Psoas muscle (tissue), 8 donors: Measurements from ENCODE around the gene CLDN3. TPM values are rescaled to one million over a fixed set of nuclear protein-coding genes. Genes with fewer than 3 reads are reported as not detected.

Experiments
- ATAC-seq, 4 donors: fragments of 200-7000 bp; cut with Tn5 transposase; one replicate each; pipeline ENCODE4 v1.9.1; 2020; ENCODE audit warnings: moderate library complexity in 3 of 4, mild to moderate bottlenecking in 2 of 4
- DNase-seq, 2 donors: peaks; one replicate each; pipeline ENCODE4 v3.0.0-alpha.2; 2020
- H3K27ac ChIP-seq: fragments of 200-600 bp; one replicate; pipeline ENCODE4 v1.8.0; 2022
- H3K27me3 ChIP-seq, 3 donors: fragments of 200-600 bp in 1 of 3; one replicate each; pipeline versions ENCODE4 v1.6.1 to v1.8.0; 2013 to 2022; ENCODE audit warnings: low read length in 2 of 3, mild to moderate bottlenecking in 2 of 3, moderate library complexity in 1 of 3; ENCODE audit not compliant: insufficient read depth in 3 of 3
- H3K36me3 ChIP-seq, 2 donors: fragments of 200-600 bp in 1 of 2; one replicate each; pipeline versions ENCODE4 v1.6.1 to v1.8.0; 2013 to 2022; ENCODE audit warnings: low read depth in 1 of 2, mild to moderate bottlenecking in 1 of 2, moderate library complexity in 1 of 2; ENCODE audit not compliant: insufficient read depth in 1 of 2
- H3K4me1 ChIP-seq: fragments of 200-600 bp; one replicate; pipeline ENCODE4 v1.8.0; 2022
- H3K4me3 ChIP-seq: fragments of 200-600 bp; one replicate; pipeline ENCODE4 v1.8.0; 2022; ENCODE audit warnings: mild to moderate bottlenecking
- H3K9me3 ChIP-seq: fragments of 200-600 bp; one replicate; pipeline ENCODE4 v1.8.0; 2022
- CTCF ChIP-seq: fragments of 200-600 bp; IDR thresholded peaks from one replicate; pipeline ENCODE4 v1.8.0; 2022; ENCODE audit warnings: antibody characterized with exemption
- WGBS, 3 donors: extraction: QIAGEN DNeasy Blood & Tissue Kit; methylation state at CpG; one replicate each; pipeline versions ENCODE4 v1.1.6 to v1.1.7; 2013; 5-methylcytosine and 5-hydroxymethylcytosine counted together
- intact Hi-C, 2 donors: fragments of 100-400 bp; cut with DNase I; formaldehyde crosslinking; loops; one replicate each; pipeline versions ENCODE4 v1.11.0 to v1.14.2; 2022
- polyA plus RNA-seq, 3 donors: library from polyadenylated mRNA; stranded (reverse); fragments of 200-250 nt; gene quantifications; one replicate each; pipeline ENCODE4 v1.2.3, GENCODE V29; 2013
- total RNA-seq, 4 donors: library from RNA; stranded (reverse); fragmentation: NEBNext Ultra II Directional in 2 of 4; extraction: Animal tissue kit (Norgen Biotek cat#: 25700) in 2 of 4; gene quantifications; one replicate each; pipeline versions ENCODE4 v1.2.1 to v1.2.4, GENCODE V29; 2021 to 2023
- donor health status: healthy with polysubstance abuse.
- donor health status: DM: no; HTN: no; CAD: no; lungs with moderate emphysema.
- donor health status: Bipolar disorder and iron deficiency.
- donor health status: healthy.
- donor health status: DM: yes; HTN: yes; CAD: no.
- donor health status: DM: no; HTN: no; CAD: no.
- donor health status: DM: no; HTN: no; CAD: no.
- donor health status: DM: yes; HTN: yes; CAD: no.

Gene CLDN3
- total and polyA plus RNA-seq, 7 donors: 0.04 to 0.17 (median 0.16) TPM; not detected in 4

- DNase-seq: no peak
- no peak for TF ChIP-seq CTCF
- Histone ChIP-seq H3K9me3 (no peaks in the 10 kb centered on the region), H3K36me3 (no peaks in the 10 kb centered on the region), H3K4me1 (no peaks in the 10 kb centered on the region), H3K27me3 (no peaks in the 10 kb centered on the region), H3K27ac (no peak overlapping the region), H3K4me3 (no peak overlapping the region)
- WGBS, 3 donors: 35 to 46% (median 44%) methylated on average over 5 of the region's 5 CpGs
- intact Hi-C loops: no loop called here
- ATAC-seq: no peak
These were observed 41.5 kb downstream of the CLDN3 start for GRCh38 chr7:73728551-73728950.

- Histone ChIP-seq H3K36me3 (no peaks in the 10 kb centered on the region), H3K4me3 (no peak overlapping the region), H3K27me3 (no peaks in the 10 kb centered on the region), H3K9me3 (no peaks in the 10 kb centered on the region), H3K27ac (no peak overlapping the region), H3K4me1 (no peaks in the 10 kb centered on the region)
- TF ChIP-seq CTCF: no peak
- whole genome bisulfite sequencing, 3 donors: 63 to 80% (median 77%) methylated on average over 3 of the region's 3 CpGs
- ATAC-seq: no peak
- DNase-seq: no peak
- intact Hi-C loops: no loop called here
These were observed 42.1 kb downstream of the CLDN3 start for GRCh38 chr7:73727952-73728351.

GRCh38 chr7:73726083-73726466 lies 44.0 kb downstream of the CLDN3 start:
- no peak for DNase-seq
- no peaks in the 10 kb centered on the region for H3K36me3 ChIP-seq
- H3K4me1 ChIP-seq: no peaks in the 10 kb centered on the region
- H3K27ac ChIP-seq: no peak overlapping the region
- peak in 1 of 4 donors; percentile 9 for ATAC-seq
- H3K4me3 ChIP-seq: no peak overlapping the region
- H3K27me3 ChIP-seq: no peaks in the 10 kb centered on the region
- TF ChIP-seq CTCF: no peak
- WGBS, 3 donors: 41 to 50% (median 44%) methylated on average over 1 of the region's 1 CpG
- intact Hi-C loops: no loop called here
- no peaks in the 10 kb centered on the region for H3K9me3 ChIP-seq

- intact Hi-C loops: loop anchor here in 1 of 2 donors (2.0 kb wide), 1 partner anchor 117 kb away; no protein-coding TSS in a partner anchor
These were observed 46.3 kb downstream of the CLDN3 start for GRCh38 chr7:73723813-73724212.

More at GRCh38 chr7:73723813-73724212, 46.3 kb downstream of the CLDN3 start:
- DNase-seq: no peak
- no peak for ATAC-seq
- H3K4me1 ChIP-seq: peaks cover 5% of the 10 kb centered on the region
- no peaks in the 10 kb centered on the region for H3K9me3 ChIP-seq
- H3K4me3 ChIP-seq: no peak overlapping the region
- WGBS, 3 donors: 90 to 97% (median 95%) methylated on average over 3 of the region's 3 CpGs
- H3K27ac ChIP-seq: no peak overlapping the region
- no peaks in the 10 kb centered on the region for H3K27me3 ChIP-seq
- TF ChIP-seq CTCF: no peak
- H3K36me3 ChIP-seq: no peaks in the 10 kb centered on the region
